ENCODE results near the gene SCFD2.

The SCFD2 gene

DNA sequence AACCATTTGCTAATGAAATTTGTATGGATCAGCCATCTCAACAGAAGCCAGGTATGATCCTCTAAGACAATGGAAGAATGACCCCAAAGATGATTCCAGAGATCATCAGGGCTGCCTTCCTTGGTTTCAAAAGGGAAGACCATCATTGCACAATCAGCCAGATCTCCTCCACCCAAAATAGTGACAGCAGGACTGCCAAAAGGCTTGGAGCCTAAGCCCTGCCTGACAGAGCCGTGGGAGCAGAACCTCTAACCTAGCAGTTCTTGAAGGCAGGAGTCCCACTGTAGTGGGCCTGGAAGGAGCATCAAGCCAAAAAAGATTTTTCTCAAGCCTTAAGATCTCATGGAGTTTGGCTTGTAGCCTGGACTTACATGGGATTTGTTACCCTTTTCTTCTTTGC lies 277.7 kb downstream of the SCFD2 start:
- Histone ChIP-seq H3K36me3 (ENCODE audit: control insufficient read depth, insufficient read depth, low read length, severe bottlenecking) (no peaks in the 10 kb centered on the region), H3K4me1 (ENCODE audit: control insufficient read depth, insufficient read depth, low read length) (peaks cover 23% of the 10 kb centered on the region), H3K4me3 (ENCODE audit: low read length) (no peak overlapping the region), H3K9me3 (ENCODE audit: control insufficient read depth, low read length) (peaks cover 6% of the 10 kb centered on the region), H3K9ac (ENCODE audit: low read length) (no peak overlapping the region), H3K27me3 (replicated peaks; ENCODE audit: control insufficient read depth, insufficient read depth, low read length) (no peaks in the 10 kb centered on the region)
- DNase-seq (ENCODE audit: low read depth): no peak

DNA sequence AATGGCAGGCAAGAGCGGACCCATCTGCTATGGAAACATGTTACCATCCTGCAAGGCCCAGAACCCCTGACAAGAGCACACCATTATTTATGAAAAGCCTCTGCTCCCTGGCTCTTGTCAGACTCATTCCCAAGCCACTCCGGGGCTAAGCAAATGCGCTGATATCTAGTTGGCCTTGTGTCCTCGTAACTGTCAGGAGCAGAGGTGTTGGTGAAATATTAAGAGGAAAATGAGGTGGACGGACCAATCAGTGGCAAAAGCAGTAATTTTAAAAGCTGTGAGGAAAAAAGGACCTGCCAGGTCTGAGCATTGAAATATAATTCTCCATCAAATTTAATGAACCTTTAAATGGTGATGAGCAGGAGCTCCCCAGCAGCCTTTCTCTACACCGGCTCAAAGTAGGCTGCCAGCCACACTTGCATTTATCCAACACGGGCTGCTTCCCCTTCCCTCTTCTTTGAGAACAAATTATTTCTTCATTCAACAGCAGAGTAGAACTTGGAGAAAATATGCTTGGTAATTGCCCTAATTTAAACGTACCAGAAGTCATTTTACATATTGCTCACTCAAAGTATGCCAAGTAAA lies 289.4 kb downstream of the SCFD2 start:
- Histone ChIP-seq H3K4me3 (ENCODE audit: low read length) (no peak overlapping the region), H3K9ac (ENCODE audit: low read length) (no peak overlapping the region), H3K9me3 (ENCODE audit: control insufficient read depth, low read length) (no peaks in the 10 kb centered on the region), H3K4me1 (ENCODE audit: control insufficient read depth, insufficient read depth, low read length) (no peaks in the 10 kb centered on the region), H3K27me3 (replicated peaks; ENCODE audit: control insufficient read depth, insufficient read depth, low read length) (no peaks in the 10 kb centered on the region), H3K36me3 (ENCODE audit: control insufficient read depth, insufficient read depth, low read length, severe bottlenecking) (no peaks in the 10 kb centered on the region)
- DNase-seq (ENCODE audit: low read depth): no peak

GRCh38 chr4:53075162-53075785 lies 290.6 kb downstream of the SCFD2 start:
- Histone ChIP-seq H3K36me3 (ENCODE audit: control insufficient read depth, insufficient read depth, low read length, severe bottlenecking) (no peaks in the 10 kb centered on the region), H3K27me3 (replicated peaks; ENCODE audit: control insufficient read depth, insufficient read depth, low read length) (no peaks in the 10 kb centered on the region), H3K4me1 (ENCODE audit: control insufficient read depth, insufficient read depth, low read length) (no peaks in the 10 kb centered on the region), H3K9me3 (ENCODE audit: control insufficient read depth, low read length) (no peaks in the 10 kb centered on the region), H3K9ac (ENCODE audit: low read length) (no peak overlapping the region), H3K4me3 (ENCODE audit: low read length) (no peak overlapping the region)
- no peak for DNase-seq (ENCODE audit: low read depth)

DNA sequence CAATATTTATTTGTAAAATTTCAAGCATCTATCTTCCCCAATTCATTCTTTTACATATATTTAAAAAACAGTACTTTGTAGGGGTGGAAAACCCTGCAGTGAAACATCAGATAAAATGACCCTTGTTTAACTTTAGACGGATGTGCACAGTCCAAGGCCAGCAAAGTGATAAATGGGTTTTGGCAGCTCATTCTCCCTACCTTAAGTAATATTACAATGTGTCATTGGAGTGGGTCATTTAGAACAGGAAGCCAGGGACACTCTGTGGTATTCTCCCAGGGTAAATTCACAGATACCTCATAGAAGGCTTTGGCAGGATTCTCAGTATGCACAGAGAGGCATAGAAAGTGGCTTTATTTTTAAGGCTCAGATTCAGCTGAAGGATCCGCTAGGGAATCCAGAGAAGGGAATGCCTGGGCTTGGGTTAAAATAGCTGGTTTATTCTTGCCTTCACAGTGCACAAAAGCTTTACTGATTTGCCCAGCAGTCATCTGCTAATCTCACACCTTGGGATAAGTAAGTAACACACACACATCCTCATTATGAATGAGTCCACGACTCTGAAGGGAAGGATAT lies 297.0 kb downstream of the SCFD2 start:
- DNase-seq (ENCODE audit: low read depth): no peak
- Histone ChIP-seq H3K27me3 (replicated peaks; ENCODE audit: control insufficient read depth, insufficient read depth, low read length) (no peaks in the 10 kb centered on the region), H3K9ac (ENCODE audit: low read length) (no peak overlapping the region), H3K36me3 (ENCODE audit: control insufficient read depth, insufficient read depth, low read length, severe bottlenecking) (no peaks in the 10 kb centered on the region), H3K4me1 (ENCODE audit: control insufficient read depth, insufficient read depth, low read length) (no peaks in the 10 kb centered on the region), H3K4me3 (ENCODE audit: low read length) (no peak overlapping the region), H3K9me3 (ENCODE audit: control insufficient read depth, low read length) (no peaks in the 10 kb centered on the region)

DNA sequence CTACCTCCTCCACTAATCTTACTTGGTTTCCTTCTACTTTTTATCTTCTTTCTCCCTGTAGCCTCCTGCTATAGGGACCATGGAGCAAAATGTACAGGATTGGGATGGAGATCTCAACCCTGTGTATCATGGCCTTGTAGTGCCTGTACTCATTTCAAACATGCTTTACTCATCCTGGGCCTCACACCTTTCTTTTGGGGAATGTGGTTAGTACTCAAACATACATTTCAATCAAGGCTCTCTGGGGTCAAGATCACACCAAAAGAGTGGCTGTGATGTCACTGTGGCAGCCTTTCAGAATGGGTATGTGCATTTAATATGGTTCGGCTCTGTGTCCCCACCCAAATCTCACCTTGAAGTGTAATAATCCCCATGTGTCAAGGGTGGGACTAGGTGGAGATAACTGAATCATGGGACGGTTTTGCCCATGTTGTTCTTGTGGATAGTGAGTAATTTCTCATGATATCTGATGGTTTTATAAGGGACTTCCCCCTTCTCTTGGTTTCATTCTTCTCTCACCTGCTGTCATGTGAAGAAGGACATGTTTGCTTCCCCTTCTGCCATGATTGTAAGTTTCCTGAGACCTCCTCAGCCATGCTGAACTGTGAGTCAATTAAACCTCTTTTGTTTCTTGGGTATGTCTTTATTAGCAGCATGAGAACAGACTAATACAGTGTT lies 298.6 kb downstream of the SCFD2 start:
- H3K27me3 ChIP-seq (replicated peaks; ENCODE audit: control insufficient read depth, insufficient read depth, low read length): no peaks in the 10 kb centered on the region
- no peak overlapping the region for H3K4me3 ChIP-seq (ENCODE audit: low read length)
- DNase-seq (ENCODE audit: low read depth): no peak
- H3K9ac ChIP-seq (ENCODE audit: low read length): no peak overlapping the region
- no peaks in the 10 kb centered on the region for H3K36me3 ChIP-seq (ENCODE audit: control insufficient read depth, insufficient read depth, low read length, severe bottlenecking)
- no peaks in the 10 kb centered on the region for H3K9me3 ChIP-seq (ENCODE audit: control insufficient read depth, low read length)
- H3K4me1 ChIP-seq (ENCODE audit: control insufficient read depth, insufficient read depth, low read length): no peaks in the 10 kb centered on the region

- no peak overlapping the region for H3K4me3 ChIP-seq (ENCODE audit: low read length)
- no peaks in the 10 kb centered on the region for H3K4me1 ChIP-seq (ENCODE audit: control insufficient read depth, insufficient read depth, low read length)
- DNase-seq (ENCODE audit: low read depth): no peak
- H3K9ac ChIP-seq (ENCODE audit: low read length): no peak overlapping the region
- H3K36me3 ChIP-seq (ENCODE audit: control insufficient read depth, insufficient read depth, low read length, severe bottlenecking): no peaks in the 10 kb centered on the region
- H3K27me3 ChIP-seq (replicated peaks; ENCODE audit: control insufficient read depth, insufficient read depth, low read length): no peaks in the 10 kb centered on the region
- H3K9me3 ChIP-seq (ENCODE audit: control insufficient read depth, low read length): no peaks in the 10 kb centered on the region
Measured at GRCh38 chr4:53066155-53066554, 299.7 kb downstream of the SCFD2 start.

DNA sequence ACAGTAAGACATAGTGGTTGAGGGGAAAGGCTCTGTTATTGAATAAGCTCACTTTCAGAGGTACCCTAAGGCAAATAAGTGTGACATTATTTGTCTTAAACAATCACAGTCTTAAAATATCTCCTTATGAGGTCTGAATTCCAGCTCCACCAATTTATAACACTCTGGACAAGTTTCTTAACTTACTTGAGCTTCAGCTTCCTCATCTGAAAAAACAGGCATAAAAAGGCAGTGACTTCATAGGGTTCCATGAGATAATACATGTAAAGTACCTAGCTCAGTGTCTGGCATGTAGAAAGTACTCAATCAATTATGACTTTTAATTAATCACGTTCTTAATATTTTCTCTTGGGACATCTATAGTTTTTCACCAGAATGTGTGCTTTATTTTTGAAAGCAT lies 301.3 kb downstream of the SCFD2 start:
- H3K27me3 ChIP-seq (replicated peaks; ENCODE audit: control insufficient read depth, insufficient read depth, low read length): no peaks in the 10 kb centered on the region
- no peaks in the 10 kb centered on the region for H3K36me3 ChIP-seq (ENCODE audit: control insufficient read depth, insufficient read depth, low read length, severe bottlenecking)
- DNase-seq (ENCODE audit: low read depth): no peak
- no peaks in the 10 kb centered on the region for H3K9me3 ChIP-seq (ENCODE audit: control insufficient read depth, low read length)
- H3K9ac ChIP-seq (ENCODE audit: low read length): no peak overlapping the region
- no peak overlapping the region for H3K4me3 ChIP-seq (ENCODE audit: low read length)
- no peaks in the 10 kb centered on the region for H3K4me1 ChIP-seq (ENCODE audit: control insufficient read depth, insufficient read depth, low read length)

- no peaks in the 10 kb centered on the region for H3K36me3 ChIP-seq (ENCODE audit: control insufficient read depth, insufficient read depth, low read length, severe bottlenecking)
- DNase-seq (ENCODE audit: low read depth): no peak
- H3K9me3 ChIP-seq (ENCODE audit: control insufficient read depth, low read length): no peaks in the 10 kb centered on the region
- no peak overlapping the region for H3K9ac ChIP-seq (ENCODE audit: low read length)
- no peak overlapping the region for H3K4me3 ChIP-seq (ENCODE audit: low read length)
- H3K4me1 ChIP-seq (ENCODE audit: control insufficient read depth, insufficient read depth, low read length): no peaks in the 10 kb centered on the region
- no peaks in the 10 kb centered on the region for H3K27me3 ChIP-seq (replicated peaks; ENCODE audit: control insufficient read depth, insufficient read depth, low read length)
Measured at GRCh38 chr4:53061091-53061850, 304.6 kb downstream of the SCFD2 start.

DNA sequence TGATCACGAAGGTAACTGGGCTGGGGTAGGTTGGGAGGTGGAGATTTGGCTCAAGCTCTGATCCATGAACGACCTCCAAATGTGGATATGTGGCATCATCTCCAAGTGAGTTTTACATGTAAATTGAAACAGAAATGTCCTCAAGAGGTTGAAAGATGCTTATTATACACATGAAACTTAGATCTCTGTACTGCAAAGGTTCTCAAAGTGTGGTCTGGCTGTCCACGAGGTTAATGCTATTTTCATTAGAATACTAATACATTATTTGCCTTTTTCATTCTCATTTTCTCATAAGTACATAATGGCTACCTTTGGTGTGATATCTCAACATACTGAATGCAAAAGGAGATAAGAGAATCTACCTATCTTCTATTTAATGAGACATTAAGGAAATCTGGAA lies 305.6 kb downstream of the SCFD2 start:
- Histone ChIP-seq H3K4me3 (ENCODE audit: low read length) (no peak overlapping the region), H3K9me3 (ENCODE audit: control insufficient read depth, low read length) (no peaks in the 10 kb centered on the region), H3K27me3 (replicated peaks; ENCODE audit: control insufficient read depth, insufficient read depth, low read length) (no peaks in the 10 kb centered on the region), H3K9ac (ENCODE audit: low read length) (no peak overlapping the region), H3K4me1 (ENCODE audit: control insufficient read depth, insufficient read depth, low read length) (no peaks in the 10 kb centered on the region), H3K36me3 (ENCODE audit: control insufficient read depth, insufficient read depth, low read length, severe bottlenecking) (no peaks in the 10 kb centered on the region)
- no peak for DNase-seq (ENCODE audit: low read depth)

DNA sequence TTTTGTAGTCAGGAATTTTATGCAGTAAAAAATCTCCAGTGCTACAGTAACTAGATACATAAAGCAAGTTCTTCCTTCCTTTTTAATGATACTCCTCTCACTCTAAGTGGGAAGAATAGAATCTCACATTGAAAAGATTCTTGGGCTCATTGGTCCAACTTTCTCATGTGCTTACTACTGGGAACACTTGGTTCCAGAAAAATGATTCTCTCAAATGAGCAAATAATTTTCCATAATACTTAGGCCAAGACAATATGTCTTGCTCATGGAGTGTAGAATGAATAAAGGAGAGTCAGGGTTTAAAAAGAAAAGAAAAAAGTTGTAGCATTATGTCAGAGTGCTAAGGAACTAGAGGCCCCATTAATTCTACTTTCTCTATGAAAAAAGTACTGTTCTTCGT lies 306.0 kb downstream of the SCFD2 start:
- Histone ChIP-seq H3K9ac (ENCODE audit: low read length) (no peak overlapping the region), H3K4me1 (ENCODE audit: control insufficient read depth, insufficient read depth, low read length) (no peaks in the 10 kb centered on the region), H3K4me3 (ENCODE audit: low read length) (no peak overlapping the region), H3K36me3 (ENCODE audit: control insufficient read depth, insufficient read depth, low read length, severe bottlenecking) (no peaks in the 10 kb centered on the region), H3K9me3 (ENCODE audit: control insufficient read depth, low read length) (no peaks in the 10 kb centered on the region), H3K27me3 (replicated peaks; ENCODE audit: control insufficient read depth, insufficient read depth, low read length) (no peaks in the 10 kb centered on the region)
- DNase-seq (ENCODE audit: low read depth): no peak

DNA sequence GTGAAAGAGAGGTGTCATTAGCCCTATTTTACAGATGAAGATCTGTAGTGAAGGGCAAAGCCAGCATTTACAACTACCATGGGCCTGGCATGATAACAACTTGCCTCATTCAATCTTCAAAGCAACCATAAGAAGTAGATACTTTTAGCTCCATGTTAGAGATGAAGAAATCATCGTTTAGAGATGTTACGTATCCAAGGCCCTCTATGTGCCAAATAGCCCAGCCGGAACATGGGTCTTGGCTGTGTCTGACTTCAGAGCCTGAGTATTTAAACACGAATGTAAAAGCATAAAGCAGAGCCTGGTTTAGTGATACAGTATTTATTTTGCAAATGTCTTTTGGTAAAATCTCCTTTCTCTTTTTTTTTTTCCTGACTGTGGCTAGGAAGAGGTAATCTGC lies 306.6 kb downstream of the SCFD2 start:
- no peaks in the 10 kb centered on the region for H3K27me3 ChIP-seq (replicated peaks; ENCODE audit: control insufficient read depth, insufficient read depth, low read length)
- no peak for DNase-seq (ENCODE audit: low read depth)
- no peak overlapping the region for H3K4me3 ChIP-seq (ENCODE audit: low read length)
- no peaks in the 10 kb centered on the region for H3K36me3 ChIP-seq (ENCODE audit: control insufficient read depth, insufficient read depth, low read length, severe bottlenecking)
- no peaks in the 10 kb centered on the region for H3K4me1 ChIP-seq (ENCODE audit: control insufficient read depth, insufficient read depth, low read length)
- H3K9me3 ChIP-seq (ENCODE audit: control insufficient read depth, low read length): no peaks in the 10 kb centered on the region
- no peak overlapping the region for H3K9ac ChIP-seq (ENCODE audit: low read length)
